HepG2 (cell line): ENCODE data around the gene SEC14L2. TPM values are rescaled to one million over a fixed set of nuclear protein-coding genes. Genes with fewer than 3 reads are reported as not detected.

Experiments
- ATAC-seq: fragments of 200-7000 bp; cut with Tn5 transposase; 3 replicates; pipeline ENCODE4 v1.9.1; 2020; ENCODE audit warnings: mild to moderate bottlenecking, moderate library complexity
- BruUV-seq: library from RNA; stranded (reverse); fragments of 400-500 nt; replicated peaks from 2 replicates; lab custom pipeline; 2021; lab: Mats Ljungman, UMichigan
- CTCF ChIA-PET: fragments of 300-600 bp; formaldehyde crosslinking; extraction: SDS; loops from one replicate; lab custom pipeline; 2021; ENCODE audit warnings: low total read pairs, inconsistent platforms, low intra/inter-chr PET ratio; lab: Yijun Ruan, JAX
- POLR2A ChIA-PET: fragments of 350-600 bp; sonication (Branson Sonifier 250); formaldehyde crosslinking; loops from one replicate; lab custom pipeline; 2020; ENCODE audit warnings: antibody characterized with exemption, inconsistent platforms; lab: Yijun Ruan, JAX
- DNase-seq: peaks from one replicate; pipeline ENCODE4 v3.0.0-alpha.2; 2015; ENCODE audit warnings: low spot score
- FAIRE-seq: peaks from 3 replicates; lab custom pipeline; 2011; peaks lifted over from hg19 to GRCh38; lab: Jason Lieb, UNC
- H2AFZ ChIP-seq: one replicate; pipeline ENCODE4 v1.6.1; 2011; ENCODE audit warnings: low read length, inconsistent platforms
- H3K27ac ChIP-seq: fragments of 300-600 bp; 3 replicates; pipeline ENCODE4 v1.8.0; 2011; ENCODE audit warnings: mixed run types, mild to moderate bottlenecking, mixed read lengths, low read length, inconsistent platforms; ENCODE audit not compliant: insufficient read depth; ENCODE audit errors: extremely low read length
- H3K27me3 ChIP-seq, 2 experiments: fragments of 200-600 bp in 1 of 2; 2 replicates in 1 of 2; 3 replicates in 1 of 2; pipeline versions ENCODE4 v1.6.0 to v1.8.0; 2011; ENCODE audit warnings: low read length in 2 of 2, mild to moderate bottlenecking in 2 of 2, moderate library complexity in 2 of 2, inconsistent platforms in 1 of 2; ENCODE audit not compliant: insufficient read depth in 2 of 2, control insufficient read depth in 1 of 2
- H3K36me3 ChIP-seq, 2 experiments: fragments of 200-600 bp in 1 of 2; replicated peaks in 1 of 2; 2 replicates in 1 of 2; 3 replicates in 1 of 2; pipeline versions ENCODE4 v1.5.1 to v1.8.0; 2011; ENCODE audit warnings: low read length in 2 of 2, inconsistent platforms in 1 of 2; ENCODE audit not compliant: insufficient read depth in 2 of 2, control insufficient read depth in 1 of 2
- H3K4me1 ChIP-seq: 2 replicates; pipeline ENCODE4 v1.5.1; 2012; ENCODE audit warnings: low read length, inconsistent platforms; ENCODE audit not compliant: insufficient read depth
- H3K4me2 ChIP-seq: 2 replicates; pipeline ENCODE4 v1.6.0; 2011; ENCODE audit warnings: low read depth, low read length, inconsistent platforms
- H3K4me3 ChIP-seq, 3 experiments: fragments of 200-600 bp in 1 of 3; sonication (generic), shearing (Covaris generic) in 1 of 3; replicated peaks in 1 of 3; 2 replicates each; pipeline ENCODE4 v1.5.1; 2011 to 2016; ENCODE audit warnings: low read length in 3 of 3, inconsistent platforms in 2 of 3, low read depth in 2 of 3, mild to moderate bottlenecking in 2 of 3, control low read depth in 1 of 3, mixed read lengths in 1 of 3; ENCODE audit not compliant: insufficient read depth in 1 of 3
- H3K79me2 ChIP-seq: one replicate; pipeline ENCODE4 v1.6.1; 2011; ENCODE audit warnings: low read length, inconsistent platforms; ENCODE audit not compliant: insufficient read depth
- H3K9ac ChIP-seq: 2 replicates; pipeline ENCODE4 v1.6.0; 2011; ENCODE audit warnings: mild to moderate bottlenecking, low read depth, low read length, inconsistent platforms; ENCODE audit not compliant: insufficient read depth
- H3K9me3 ChIP-seq: 2 replicates; pipeline ENCODE4 v1.5.1; 2012; ENCODE audit warnings: mild to moderate bottlenecking, low read length
- H4K20me1 ChIP-seq: 2 replicates; pipeline ENCODE4 v1.6.0; 2011; ENCODE audit warnings: inconsistent platforms, mild to moderate bottlenecking, low read length, moderate library complexity; ENCODE audit not compliant: insufficient read depth
- BCL6 ChIP-seq: IDR thresholded peaks from 2 replicates; pipeline ENCODE4 v1.6.1; 2016; ENCODE audit warnings: missing genetic modification reagents, missing compliant biosample characterization
- HDAC2 ChIP-seq: sonication (generic); formaldehyde crosslinking; IDR thresholded peaks from 2 replicates; pipeline ENCODE4 v1.4.0; 2020; ENCODE audit warnings: missing genetic modification reagents
- HNF4G ChIP-seq, 2 experiments: sonication (generic) in 1 of 2; formaldehyde crosslinking in 1 of 2; IDR thresholded peaks; 2 replicates each; pipeline versions ENCODE4 v1.4.0 to v1.6.1; 2011 to 2020; ENCODE audit warnings: borderline replicate concordance in 2 of 2, low read depth in 2 of 2, mild to moderate bottlenecking in 2 of 2, low read length in 1 of 2, missing genetic modification reagents in 1 of 2, moderate library complexity in 1 of 2
- IKZF4 ChIP-seq: sonication (generic); formaldehyde crosslinking; IDR thresholded peaks from 2 replicates; pipeline ENCODE4 v1.5.1; 2020; ENCODE audit warnings: borderline replicate concordance, mild to moderate bottlenecking, low read depth, missing genetic modification reagents; ENCODE audit errors: not compliant biosample characterization
- KLF11 ChIP-seq: IDR thresholded peaks from 2 replicates; pipeline ENCODE4 v1.6.1; 2016; ENCODE audit warnings: missing compliant biosample characterization
- RFX1 ChIP-seq: fragments of 450-650 bp; IDR thresholded peaks from 2 replicates; pipeline ENCODE4 v1.6.1; 2017
- SATB2 ChIP-seq: sonication (generic); formaldehyde crosslinking; IDR thresholded peaks from 2 replicates; pipeline ENCODE4 v1.5.0; 2020; ENCODE audit warnings: missing genetic modification reagents
- SMARCC2 ChIP-seq: fragments of 450-650 bp; IDR thresholded peaks from 2 replicates; pipeline ENCODE4 v1.6.1; 2017; ENCODE audit warnings: antibody characterized with exemption, mild to moderate bottlenecking
- TCF7 ChIP-seq: sonication (generic); IDR thresholded peaks from 2 replicates; pipeline ENCODE4 v1.6.1; 2016; ENCODE audit warnings: antibody characterized with exemption, low read depth
- THAP9 ChIP-seq: sonication (generic); formaldehyde crosslinking; IDR thresholded peaks from 2 replicates; pipeline ENCODE4; 2020; ENCODE audit warnings: missing genetic modification reagents, mild to moderate bottlenecking, borderline replicate concordance
- TSC22D2 ChIP-seq: sonication (generic); formaldehyde crosslinking; IDR thresholded peaks from 2 replicates; pipeline ENCODE4 v1.5.1; 2020; ENCODE audit warnings: missing genetic modification reagents, mild to moderate bottlenecking, borderline replicate concordance
- ZNF333 ChIP-seq: sonication (generic); formaldehyde crosslinking; IDR thresholded peaks from 2 replicates; pipeline ENCODE4 v1.4.0; 2020; ENCODE audit warnings: mild to moderate bottlenecking, missing genetic modification reagents, borderline replicate concordance
- ZNF430 ChIP-seq: sonication (generic); formaldehyde crosslinking; IDR thresholded peaks from 2 replicates; pipeline ENCODE4 v1.9.0; 2021; ENCODE audit warnings: mild to moderate bottlenecking, missing genetic modification reagents
- ZNF788 ChIP-seq: sonication (generic); formaldehyde crosslinking; IDR thresholded peaks from 2 replicates; pipeline ENCODE4 v1.5.0; 2020; ENCODE audit warnings: mild to moderate bottlenecking, missing genetic modification reagents, borderline replicate concordance
- WGBS: methylation state at CpG from one replicate; pipeline ENCODE4 v1.1.6; 2017; ENCODE audit warnings: low lambda C conversion rate; 5-methylcytosine and 5-hydroxymethylcytosine counted together
- in situ Hi-C: cut with HindIII; loops from 2 replicates; pipeline ENCODE4 v1.10.0; 2017; ENCODE audit warnings: low pct_unique_long_range_greater_than_20kb; ENCODE audit not compliant: extremely low pct_ligation_motif_present
- intact Hi-C: fragments of 100-400 bp; cut with micrococcal nuclease; formaldehyde crosslinking; loops from one replicate; pipeline ENCODE4 v1.10.0; 2022; ENCODE audit not compliant: unreplicated experiment
- polyA plus RNA-seq, 8 experiments: library from polyadenylated mRNA; depleted of rRNA in 3 of 8; stranded (reverse) in 7 of 8; unstranded in 1 of 8; fragments of >200 nt; fragmentation: Illumina TruSeq in 4 of 8; extraction: Trizol in 4 of 8; gene quantifications; 2 replicates each; pipeline versions ENCODE4 v1.2.1 to v1.2.3, GENCODE V29; 2011 to 2016; ENCODE audit warnings: low read depth in 4 of 8, missing spikeins in 1 of 8, mixed read lengths in 1 of 8; ENCODE audit not compliant: insufficient read depth in 1 of 8
- total RNA-seq, 5 experiments: library from RNA; depleted of rRNA; stranded (reverse); fragments of >200 nt; fragmentation: Illumina TruSeq; extraction: Trizol; gene quantifications; 2 replicates each; pipeline ENCODE4 v1.2.3, GENCODE V29; 2016; ENCODE audit warnings: low read depth in 1 of 5
- TF ChIP-seq, protein P1 (sequence below): sonication (generic); formaldehyde crosslinking; IDR thresholded peaks from 2 replicates; pipeline ENCODE4 v1.8.0; 2022; ENCODE audit warnings: missing genetic modification reagents, mild to moderate bottlenecking, borderline replicate concordance
- TF ChIP-seq, protein P2 (sequence below): sonication (generic); formaldehyde crosslinking; IDR thresholded peaks from 2 replicates; pipeline ENCODE4 v1.4.0; 2020; ENCODE audit warnings: missing genetic modification reagents, borderline replicate concordance

The SEC14L2 gene
- total and polyA plus RNA-seq, 2 of the 13 experiments (the other 11 are each of a cell fraction or from before 2014, with no cell fraction given) = 4.1 to 5.1 TPM

DNA sequence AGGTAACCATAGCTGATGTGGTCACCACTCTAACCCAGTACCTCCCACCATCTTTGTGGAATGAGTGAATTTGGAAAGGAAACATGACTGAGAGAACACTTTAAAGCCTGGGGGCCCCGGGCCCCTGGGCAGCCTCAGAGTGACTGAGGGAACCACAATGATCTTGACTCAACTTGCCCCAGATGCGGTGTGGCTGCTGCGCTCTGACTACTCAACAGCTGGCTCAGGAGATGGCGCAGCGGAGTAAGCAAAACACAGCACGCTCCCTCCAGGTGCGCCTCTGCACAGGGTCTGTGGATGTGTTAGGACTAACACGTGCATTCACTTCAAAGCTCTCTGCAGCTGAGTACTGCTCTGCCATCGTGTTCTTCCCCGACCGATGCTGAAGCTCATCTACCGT, 15.6 kb upstream of the SEC14L2 start (continued):
- no peak for TF ChIP-seq THAP9 (CRISPR knock-in tag)
- no peak for TF ChIP-seq ZNF333 (CRISPR knock-in tag)
- TF ChIP-seq ZNF788 = no peak
- no peak for TF ChIP-seq ZNF430 (CRISPR knock-in tag)
- TF ChIP-seq SMARCC2 = no peak
- TF ChIP-seq TCF7 = no peak
- TF ChIP-seq HDAC2 = no peak
- no peak for TF ChIP-seq IKZF4 (CRISPR knock-in tag)

DNA sequence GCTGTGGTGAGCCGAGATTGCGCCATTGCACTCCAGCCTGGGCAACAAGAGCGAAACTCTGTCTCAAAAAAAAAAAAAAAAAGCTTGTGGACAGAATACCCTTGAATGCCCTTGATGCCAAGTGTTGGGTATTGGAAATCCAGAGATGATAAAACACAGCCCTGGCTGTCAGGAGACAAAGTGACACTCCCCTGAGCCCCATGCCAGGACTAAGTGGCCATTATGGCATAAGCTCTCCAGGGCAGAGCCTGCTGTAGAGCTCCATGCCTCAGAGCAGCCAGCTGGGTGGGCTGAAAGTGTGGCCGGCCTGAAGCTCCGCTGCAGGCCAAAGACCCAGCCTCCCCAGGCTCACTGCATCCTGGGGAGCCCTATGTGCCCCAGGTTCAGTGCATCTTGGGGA, 14.5 kb upstream of the SEC14L2 start:
- FAIRE-seq = no peak
- intact Hi-C loops = no loop called here
- peaks cover 9% of the 10 kb centered on the region for H3K4me1 ChIP-seq
- no TSS peak for BruUV-seq
- H4K20me1 ChIP-seq = no peaks in the 10 kb centered on the region
- H3K79me2 ChIP-seq = no peaks in the 10 kb centered on the region
- 96% methylated on average over 3 of the region's 5 CpGs for WGBS
- DNase-seq = no peak
- no peak for TF ChIP-seq KLF11
- TF ChIP-seq TSC22D2 (CRISPR knock-in tag) = no peak
- no peak for TF ChIP-seq HNF4G (IDR thresholded peaks at IDR 0.05; ENCODE audit: borderline replicate concordance, low read depth, low read length)
- no peak for TF ChIP-seq HNF4G (CRISPR knock-in tag; IDR thresholded peaks at IDR 0.05; ENCODE audit: borderline replicate concordance, low read depth)
- no peak for TF ChIP-seq RFX1
- TF ChIP-seq, protein P1, sequence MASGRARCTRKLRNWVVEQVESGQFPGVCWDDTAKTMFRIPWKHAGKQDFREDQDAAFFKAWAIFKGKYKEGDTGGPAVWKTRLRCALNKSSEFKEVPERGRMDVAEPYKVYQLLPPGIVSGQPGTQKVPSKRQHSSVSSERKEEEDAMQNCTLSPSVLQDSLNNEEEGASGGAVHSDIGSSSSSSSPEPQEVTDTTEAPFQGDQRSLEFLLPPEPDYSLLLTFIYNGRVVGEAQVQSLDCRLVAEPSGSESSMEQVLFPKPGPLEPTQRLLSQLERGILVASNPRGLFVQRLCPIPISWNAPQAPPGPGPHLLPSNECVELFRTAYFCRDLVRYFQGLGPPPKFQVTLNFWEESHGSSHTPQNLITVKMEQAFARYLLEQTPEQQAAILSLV (CRISPR knock-in tag) = no peak
- TF ChIP-seq SATB2 = no peak
- TF ChIP-seq, protein P2, sequence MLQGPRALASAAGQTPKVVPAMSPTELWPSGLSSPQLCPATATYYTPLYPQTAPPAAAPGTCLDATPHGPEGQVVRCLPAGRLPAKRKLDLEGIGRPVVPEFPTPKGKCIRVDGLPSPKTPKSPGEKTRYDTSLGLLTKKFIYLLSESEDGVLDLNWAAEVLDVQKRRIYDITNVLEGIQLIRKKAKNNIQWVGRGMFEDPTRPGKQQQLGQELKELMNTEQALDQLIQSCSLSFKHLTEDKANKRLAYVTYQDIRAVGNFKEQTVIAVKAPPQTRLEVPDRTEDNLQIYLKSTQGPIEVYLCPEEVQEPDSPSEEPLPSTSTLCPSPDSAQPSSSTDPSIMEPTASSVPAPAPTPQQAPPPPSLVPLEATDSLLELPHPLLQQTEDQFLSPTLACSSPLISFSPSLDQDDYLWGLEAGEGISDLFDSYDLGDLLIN (CRISPR knock-in tag) = no peak
- TF ChIP-seq BCL6 (CRISPR knock-in tag) = no peak
- TF ChIP-seq, all 625 proteins: peak for 0
- no peaks in the 10 kb centered on the region; a peak in 1 of 5 replicates for H3K36me3 ChIP-seq
- in situ Hi-C loops = loop anchor here (25.0 kb wide), 1 partner anchor 270 kb away; no protein-coding TSS in a partner anchor
- no peak overlapping the region for H2AFZ ChIP-seq
- no peak overlapping the region for H3K4me3 ChIP-seq
- no peak for ATAC-seq
- H3K4me2 ChIP-seq = no peak overlapping the region
- ChIA-PET POLR2A (no interaction called here), CTCF (no interaction called here)
- no peaks in the 10 kb centered on the region for H3K27me3 ChIP-seq
- H3K27ac ChIP-seq = no peak overlapping the region
- H3K9ac ChIP-seq = no peak overlapping the region
- H3K9me3 ChIP-seq = no peaks in the 10 kb centered on the region
